KBM-7 (cell line): Measurements from ENCODE around the gene SEMA3C.

Experiments
- DNase-seq: peaks from one replicate; pipeline ENCODE4 v3.0.0-alpha.2; 2015
- in situ Hi-C: fragments of 300-500 bp; cut with MboI; formaldehyde crosslinking; loops from 2 replicates; pipeline ENCODE4 v1.14.3; 2020; ENCODE audit warnings: low sequenced_read_pairs, low pct_unique_long_range_greater_than_20kb, mixed read lengths

SEMA3C gene

DNA sequence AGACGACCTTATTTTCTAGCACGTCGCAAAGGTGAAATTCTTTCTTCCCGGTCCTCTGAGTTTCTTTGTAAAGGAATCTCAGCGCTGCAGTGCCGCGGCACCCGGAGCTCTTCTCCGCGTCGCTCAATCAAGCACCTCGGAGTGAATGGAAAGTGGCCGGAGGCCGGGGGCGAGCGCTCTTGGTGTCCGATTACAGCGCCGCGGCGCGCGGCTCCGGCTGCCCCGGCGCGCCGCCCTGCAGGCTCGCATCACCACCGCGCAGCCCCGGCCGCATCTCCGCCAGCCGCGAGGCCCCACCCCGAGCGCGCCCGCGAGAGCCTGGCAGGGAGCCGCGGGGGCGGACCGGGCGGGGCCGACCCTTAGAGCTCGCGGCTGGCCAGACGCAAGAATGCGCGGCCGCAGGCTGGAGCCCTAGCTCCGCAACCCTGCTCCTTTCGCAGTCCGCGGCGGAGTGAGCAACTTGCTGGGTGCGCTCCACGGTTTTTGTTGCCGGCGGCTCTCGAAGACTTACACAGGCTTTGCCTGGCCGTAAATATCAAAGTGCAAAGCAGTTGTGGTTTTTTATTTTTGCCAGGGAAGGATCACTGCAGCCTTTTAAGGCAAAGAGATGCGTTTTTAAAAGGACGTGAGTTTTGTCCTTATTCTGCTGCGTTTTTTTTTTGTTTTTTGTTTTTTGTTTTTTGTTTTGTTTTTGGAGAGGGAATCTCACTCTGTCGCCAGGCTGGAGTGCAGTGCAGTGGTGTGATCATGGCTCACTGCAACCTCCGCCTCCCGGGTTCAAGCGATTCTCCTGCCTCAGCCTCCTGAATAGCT lies at the start of gene SEMA3C:
TSS of gene SEMA3C (minus strand) at position 143 of the 813 bp plus-strand sequence. CDS start 2,270 bp downstream, outside the sequence.
- in situ Hi-C loops, result no loop called here
- DNase-seq, result peak; percentile 70

DNA sequence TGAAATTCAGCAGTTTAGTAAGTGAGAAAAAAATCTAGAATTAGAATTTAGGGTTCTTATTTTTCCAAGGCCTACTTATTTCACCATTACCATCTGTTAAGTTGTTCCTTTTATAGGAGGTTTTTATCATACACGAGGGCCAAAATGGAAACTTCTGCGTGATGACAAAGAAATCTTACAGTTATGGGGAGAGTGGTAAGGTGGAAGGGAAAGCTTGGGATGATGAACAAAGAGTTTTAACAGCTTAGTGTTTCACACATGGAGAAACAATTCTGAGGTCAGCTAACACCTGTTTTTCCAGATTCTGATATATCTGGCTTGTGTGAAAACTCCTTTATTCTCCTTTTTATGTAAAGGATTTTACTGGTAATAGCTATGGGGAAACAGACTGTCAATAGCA lies 49.8 kb upstream of the SEMA3C start:
- in situ Hi-C loops, result no loop called here
- DNase-seq, result no peak

GRCh38 chr7:80967917-80968297 lies 49.1 kb upstream of the SEMA3C start:
- DNase-seq, result no peak
- in situ Hi-C loops, result no loop called here

GRCh38 chr7:80967071-80967916 lies 48.4 kb upstream of the SEMA3C start:
- no peak for DNase-seq
- in situ Hi-C loops, result no loop called here

DNA sequence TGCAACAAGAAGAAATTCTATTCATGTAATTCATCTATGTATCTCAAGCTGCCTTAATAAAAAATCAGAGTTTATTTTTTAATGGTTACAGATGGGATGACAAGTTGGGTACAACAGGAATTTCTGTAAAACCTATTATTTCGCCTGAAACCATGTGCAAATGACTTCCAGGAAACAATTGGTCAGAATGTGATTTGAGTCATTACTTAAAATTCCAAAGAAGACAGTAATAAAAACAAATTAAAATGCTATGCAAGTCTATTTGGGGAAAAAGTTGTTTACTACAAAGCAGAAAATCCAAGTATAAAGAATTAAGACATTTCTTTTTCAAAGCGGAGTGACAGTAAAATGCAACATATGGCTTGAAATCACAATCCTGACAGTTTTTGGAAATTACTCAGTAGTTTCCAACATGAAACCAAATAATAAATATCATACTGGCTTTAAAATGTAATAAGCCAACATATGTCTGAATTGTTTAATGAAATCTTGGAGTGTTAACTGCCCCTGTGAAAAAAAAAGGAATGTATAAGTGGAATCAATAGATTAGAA lies 41.5 kb upstream of the SEMA3C start:
- in situ Hi-C loops, result no loop called here
- DNase-seq, result no peak

DNA sequence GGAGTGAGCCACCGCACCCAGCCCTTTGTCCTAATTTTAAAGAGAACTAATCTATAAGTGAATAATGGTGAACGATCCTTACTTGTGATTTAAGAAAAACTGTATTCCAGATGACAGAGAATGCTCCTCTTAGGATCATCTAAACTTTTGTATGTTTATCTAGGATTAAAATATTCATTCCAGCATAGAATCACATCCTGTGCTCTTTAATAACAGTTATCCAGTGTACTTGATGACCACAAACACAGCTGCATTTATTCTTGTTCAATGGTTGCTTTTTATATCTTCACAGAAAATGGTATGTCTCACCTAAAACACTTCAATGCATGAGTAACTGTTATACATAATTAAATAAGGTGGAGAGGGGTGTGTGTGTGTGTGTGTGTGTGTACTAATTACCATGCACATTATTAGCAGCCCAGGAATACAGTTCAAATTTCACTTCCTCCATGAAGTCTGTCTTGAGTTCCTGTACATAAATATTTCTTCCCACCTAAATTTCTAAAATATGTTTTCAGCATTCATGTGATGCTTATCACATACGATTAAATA lies 38.5 kb upstream of the SEMA3C start:
- in situ Hi-C loops, result no loop called here
- DNase-seq, result no peak

DNA sequence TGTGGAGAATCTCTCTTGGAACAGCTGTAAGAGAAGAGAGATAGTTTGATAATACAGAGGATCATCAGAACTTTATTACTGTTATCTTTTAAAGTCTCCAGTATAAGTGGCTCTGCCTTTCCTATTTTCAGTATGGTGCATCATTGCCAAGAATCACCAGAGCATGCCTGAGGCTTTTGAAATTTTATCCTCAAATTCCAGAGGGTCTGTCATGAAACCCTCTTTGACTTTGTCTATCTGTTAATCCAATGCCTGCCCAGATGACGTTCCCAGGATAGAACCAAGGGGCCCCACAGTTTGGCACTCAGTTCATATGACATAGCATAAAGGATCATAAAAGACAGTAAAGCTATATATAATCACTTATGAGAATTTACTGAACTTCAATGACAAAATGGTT lies 35.3 kb upstream of the SEMA3C start:
- no peak for DNase-seq
- in situ Hi-C loops, result no loop called here

DNA sequence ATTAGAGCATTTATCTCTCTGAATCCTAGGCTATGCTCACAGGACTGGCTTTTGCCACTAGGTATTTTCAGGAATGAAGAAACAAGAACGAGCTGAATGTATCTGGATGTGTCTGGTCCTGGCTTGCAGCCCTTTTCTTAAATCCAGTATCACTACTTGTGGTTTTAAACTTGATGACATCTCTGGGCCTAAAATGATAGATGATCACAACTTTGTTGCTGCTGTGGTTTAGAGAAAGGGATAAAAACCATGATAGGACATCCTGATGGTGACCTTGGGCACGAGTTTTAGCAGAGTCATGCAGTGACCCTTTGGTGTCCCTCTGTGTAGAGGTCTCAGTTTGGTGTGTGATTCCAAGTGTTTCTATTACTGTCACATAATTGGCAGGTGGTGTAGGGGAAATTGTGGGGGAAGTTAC lies 31.7 kb upstream of the SEMA3C start:
- no peak for DNase-seq
- in situ Hi-C loops, result no loop called here

- DNase-seq, result no peak
- in situ Hi-C loops, result no loop called here
Measured at GRCh38 chr7:80949449-80949848, 30.6 kb upstream of the SEMA3C start.

DNA sequence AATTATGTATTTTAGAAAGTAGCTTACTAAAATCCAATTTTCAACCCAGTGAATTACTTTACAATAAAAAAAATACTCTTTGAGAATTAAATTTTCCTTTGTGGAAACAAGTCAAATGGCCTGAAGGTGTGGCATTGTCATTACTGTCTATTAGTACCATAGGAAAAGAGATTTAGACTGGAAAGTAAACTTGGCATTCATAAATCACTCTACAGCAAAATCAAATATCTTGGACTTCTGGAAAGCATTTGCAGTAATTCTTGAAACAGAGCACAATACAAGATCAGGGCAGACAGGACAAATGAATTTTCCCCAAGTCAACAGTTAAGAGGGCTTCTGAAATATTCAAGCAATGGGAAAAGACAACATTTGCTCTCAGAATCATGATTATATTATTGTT lies 28.0 kb upstream of the SEMA3C start:
- in situ Hi-C loops, result no loop called here
- DNase-seq, result no peak

DNA sequence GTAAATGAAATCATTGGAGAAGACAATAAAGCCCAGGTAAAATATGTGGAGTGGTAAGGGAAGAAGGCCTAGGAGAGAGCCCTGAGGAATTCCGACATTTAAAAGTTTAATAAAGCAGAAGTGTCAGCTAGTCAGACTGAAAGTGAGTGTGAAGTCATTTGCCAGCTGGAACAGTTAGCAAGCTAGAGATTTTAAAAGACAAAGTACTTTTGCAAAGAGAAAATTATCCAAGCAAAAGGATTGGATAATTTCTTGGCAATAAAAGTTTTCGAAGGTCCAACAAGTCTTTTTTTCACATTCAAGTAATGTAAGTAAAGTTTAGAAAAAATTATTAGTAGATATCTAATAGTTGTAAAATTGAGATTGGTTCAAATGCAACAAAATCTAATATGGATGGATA lies 27.1 kb upstream of the SEMA3C start:
- no peak for DNase-seq
- in situ Hi-C loops, result no loop called here

DNA sequence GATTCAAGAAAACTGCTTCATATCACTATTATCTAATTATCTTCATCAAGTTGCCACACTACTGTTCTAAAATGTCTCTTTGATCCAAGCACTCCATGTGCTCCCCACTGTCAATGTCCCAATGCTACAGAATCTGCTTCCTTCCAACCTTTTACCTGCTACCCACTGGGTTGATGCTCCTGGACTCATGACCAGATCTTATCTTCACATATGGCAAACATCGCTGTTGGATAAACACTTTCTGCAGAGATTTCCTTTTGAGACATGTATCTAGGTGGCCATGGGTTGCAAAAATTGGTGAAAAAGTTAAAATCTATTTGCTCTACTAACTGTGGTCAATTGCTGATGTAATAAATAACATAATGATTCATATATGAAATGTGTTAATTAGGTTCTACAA lies 24.5 kb upstream of the SEMA3C start:
- no peak for DNase-seq
- in situ Hi-C loops, result no loop called here

DNA sequence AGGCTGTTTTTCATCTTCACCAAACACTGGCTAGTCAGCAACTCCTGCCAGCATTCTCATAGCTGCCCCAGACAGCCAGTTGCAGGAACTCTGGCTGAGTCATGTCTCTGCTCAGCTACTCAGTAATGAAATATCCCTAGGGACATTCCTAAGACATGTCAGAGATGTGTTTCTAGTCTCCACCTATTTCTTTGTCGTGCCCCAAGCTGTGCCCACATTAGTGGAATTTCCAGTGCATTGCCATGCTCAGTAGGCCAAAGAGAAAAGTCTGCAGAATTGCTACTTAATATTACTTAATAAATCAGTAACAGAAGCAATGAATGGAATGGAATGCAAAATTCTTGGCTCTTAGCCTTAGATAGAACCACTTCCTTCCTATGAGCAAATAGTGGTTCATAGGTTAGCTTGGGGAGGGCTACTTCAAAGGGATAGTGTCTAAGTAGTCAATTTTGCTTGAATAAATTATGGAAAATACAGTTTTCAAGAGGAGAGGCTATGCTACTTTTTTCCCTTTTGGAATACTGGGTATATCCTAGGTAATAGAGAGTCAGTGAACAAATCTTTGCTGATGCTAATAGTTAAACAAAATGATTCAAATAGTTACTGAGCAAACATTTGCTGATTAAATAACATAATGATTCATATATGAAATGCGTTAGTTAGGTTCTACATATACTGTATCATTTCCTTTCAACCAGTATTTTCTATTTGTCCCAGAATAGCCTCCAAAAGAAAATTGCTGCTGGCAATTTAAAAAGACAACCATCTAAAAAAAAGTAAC lies 23.6 kb upstream of the SEMA3C start:
- no peak for DNase-seq
- in situ Hi-C loops, result no loop called here

- no peak for DNase-seq
- in situ Hi-C loops, result no loop called here
Measured at GRCh38 chr7:80941208-80941758, 22.4 kb upstream of the SEMA3C start.

DNA sequence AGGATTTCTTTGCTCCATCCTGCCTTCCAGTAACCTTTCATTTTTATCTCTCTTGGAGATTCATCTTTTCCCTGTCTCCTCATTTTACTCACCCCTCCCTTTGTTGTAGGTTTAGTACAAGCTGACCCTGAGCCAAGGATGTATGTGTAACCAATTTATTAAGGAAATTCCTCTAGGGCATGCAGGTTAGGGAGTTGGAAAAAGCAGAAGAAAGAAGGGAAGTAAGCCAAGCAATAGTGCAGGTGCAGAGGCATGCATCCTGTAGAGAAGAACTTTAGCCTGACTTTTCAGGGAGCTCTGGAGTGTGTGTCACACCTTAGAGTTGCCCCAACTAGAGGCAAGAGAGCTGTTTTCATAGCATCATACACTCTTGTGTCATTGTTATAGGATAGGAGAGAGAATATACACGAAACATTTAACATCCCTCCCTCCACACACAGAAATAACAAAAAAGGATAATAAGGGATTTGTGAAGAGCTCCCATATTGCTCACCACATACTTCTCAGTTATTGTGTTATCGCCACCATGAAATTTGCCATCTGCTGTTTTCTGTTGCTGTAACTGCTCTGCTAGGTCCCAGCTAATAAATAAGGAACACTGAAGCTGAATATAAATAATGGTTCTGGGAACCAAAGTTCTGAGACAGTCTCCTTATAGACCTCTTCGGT lies 21.8 kb upstream of the SEMA3C start:
- in situ Hi-C loops, result no loop called here
- DNase-seq, result no peak

GRCh38 chr7:80937336-80937735 lies 18.5 kb upstream of the SEMA3C start:
- in situ Hi-C loops, result no loop called here
- DNase-seq, result no peak

DNA sequence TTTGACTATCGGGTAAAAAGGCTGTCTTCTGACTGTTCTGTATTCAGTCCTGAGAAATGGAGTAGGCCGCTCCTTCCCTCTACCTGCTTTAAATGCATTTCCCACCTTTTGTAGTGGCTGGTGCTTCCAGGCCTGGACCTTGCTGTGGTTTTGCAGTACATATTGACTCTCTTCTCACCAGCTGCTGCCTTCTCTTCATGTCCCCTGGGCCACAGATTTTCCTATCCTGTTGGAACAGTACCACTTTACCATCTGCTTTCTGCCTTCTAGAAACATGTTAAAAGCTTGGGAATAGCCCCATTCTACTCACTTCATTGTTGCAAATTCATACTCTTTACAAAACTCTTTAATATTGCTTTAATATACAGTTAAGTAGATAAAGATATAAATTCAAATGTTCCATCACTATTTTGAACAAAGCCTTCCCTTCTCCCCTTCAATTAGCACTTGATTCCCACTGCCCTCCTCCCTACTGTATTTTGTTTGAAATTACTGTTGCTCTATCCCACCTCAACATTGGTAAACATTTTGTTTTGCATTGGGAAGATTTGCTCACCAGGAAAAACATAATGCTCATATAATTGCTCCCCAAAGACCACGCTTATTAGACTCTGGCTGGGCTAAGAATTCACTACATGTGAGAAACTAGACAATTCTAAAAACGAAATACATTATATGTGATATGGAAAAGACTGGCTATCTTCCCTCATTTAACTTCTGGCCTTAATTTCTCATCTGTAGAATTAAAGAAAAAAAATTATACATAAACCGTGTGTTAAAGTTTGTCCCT lies 17.3 kb upstream of the SEMA3C start:
- in situ Hi-C loops, result no loop called here

DNA sequence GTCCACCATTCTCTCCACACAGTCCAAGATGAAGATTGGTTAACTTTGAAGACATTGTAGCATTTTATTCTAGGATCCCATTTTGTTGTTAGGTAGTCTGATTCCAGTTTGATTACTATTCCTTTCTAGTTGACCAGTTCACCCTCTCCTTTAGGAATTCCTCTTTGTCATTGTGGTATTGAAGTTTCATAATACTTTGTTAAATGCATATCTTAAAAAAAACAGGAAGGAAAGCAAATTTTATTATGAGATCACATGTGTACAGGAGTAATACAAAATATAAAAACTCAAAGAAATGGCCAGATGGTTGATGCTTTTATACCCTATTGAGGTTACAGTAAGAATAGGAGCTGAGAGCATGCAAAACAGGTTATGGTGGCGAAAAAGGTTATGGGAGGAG lies 15.5 kb upstream of the SEMA3C start:
- in situ Hi-C loops, result no loop called here
- DNase-seq, result no peak

More for the DNA sequence above, 17.3 kb upstream of the SEMA3C start:
- DNase-seq, result no peak
